ENCODE results near the gene EPHB2.
"Not testable (repeated sequence)": the region's sequence is repeated elsewhere in the genome, so short reads cannot be mapped to it uniquely, and the experiment has no call there.

EPHB2 gene

DNA sequence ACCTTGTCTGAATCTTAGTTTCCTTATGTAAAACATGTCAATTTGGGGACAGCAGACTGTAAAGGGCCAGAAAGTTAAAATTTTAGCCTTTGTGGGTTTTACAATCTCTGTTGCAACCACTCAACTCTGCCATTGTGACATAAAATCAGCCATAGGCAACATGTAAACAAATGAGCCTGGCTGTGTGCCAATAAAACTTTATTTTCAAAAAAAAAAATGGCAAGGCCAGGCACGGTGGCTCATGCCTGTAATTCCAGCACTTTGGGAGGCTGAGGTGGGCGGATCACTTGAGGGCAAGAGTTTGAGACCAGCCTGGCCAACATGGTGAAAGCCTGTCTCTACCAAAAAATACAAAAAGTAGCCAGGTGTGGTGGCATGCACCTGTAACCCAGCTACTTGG, 123.8 kb downstream of the EPHB2 start:
- not testable (repeated sequence) for H3K27me3 ChIP-seq (ENCODE audit: control insufficient read depth, insufficient read depth, low read length); H3K9me3 ChIP-seq (ENCODE audit: control insufficient read depth, low read length); H3K4me3 ChIP-seq (ENCODE audit: low read length); H3K36me3 ChIP-seq (ENCODE audit: control insufficient read depth, insufficient read depth, low read length); H3K9ac ChIP-seq (ENCODE audit: low read length)
- H3K4me1 ChIP-seq (ENCODE audit: control insufficient read depth, insufficient read depth, low read length), result peaks cover 15% of the 10 kb centered on the region

DNA sequence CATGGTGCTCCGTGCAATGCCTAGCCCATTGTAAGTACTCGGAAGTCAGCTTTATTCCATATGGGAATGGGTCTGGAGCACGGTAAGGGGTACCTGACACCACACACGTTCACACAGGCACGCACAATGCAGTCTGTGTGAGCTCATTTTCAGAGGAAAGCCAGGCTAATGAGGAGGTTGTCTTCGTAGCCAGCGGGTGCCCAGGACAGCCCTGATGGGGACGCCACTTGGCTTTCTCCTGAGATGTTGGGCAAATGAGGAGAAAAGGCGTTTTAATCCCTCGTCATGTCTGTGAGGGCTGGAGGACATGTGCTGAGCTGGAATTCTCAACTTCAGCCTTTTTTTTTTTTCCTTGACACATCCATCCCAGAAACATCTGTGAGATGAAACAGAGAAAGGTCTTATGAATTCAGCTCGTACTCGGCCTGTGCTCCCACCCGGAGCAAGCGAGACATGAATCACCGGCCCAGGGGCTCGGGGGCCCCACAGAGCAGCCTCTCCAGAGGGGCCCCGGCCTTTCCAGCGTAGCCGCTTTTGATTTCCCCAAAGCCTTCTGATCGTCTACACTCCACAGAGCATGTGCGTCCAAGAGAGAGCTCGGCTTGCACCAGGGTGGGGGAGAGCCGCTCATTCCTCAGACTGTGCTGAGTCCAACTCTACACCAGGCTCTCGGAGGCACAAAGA, 125.1 kb downstream of the EPHB2 start:
- no peaks in the 10 kb centered on the region for H3K36me3 ChIP-seq (ENCODE audit: control insufficient read depth, insufficient read depth, low read length)
- no peaks in the 10 kb centered on the region for H3K9me3 ChIP-seq (ENCODE audit: control insufficient read depth, low read length)
- no peaks in the 10 kb centered on the region for H3K27me3 ChIP-seq (ENCODE audit: control insufficient read depth, insufficient read depth, low read length)
- H3K4me3 ChIP-seq (ENCODE audit: low read length), result no peak overlapping the region
- no peak overlapping the region for H3K9ac ChIP-seq (ENCODE audit: low read length)
- H3K4me1 ChIP-seq (ENCODE audit: control insufficient read depth, insufficient read depth, low read length), result peaks cover 15% of the 10 kb centered on the region

DNA sequence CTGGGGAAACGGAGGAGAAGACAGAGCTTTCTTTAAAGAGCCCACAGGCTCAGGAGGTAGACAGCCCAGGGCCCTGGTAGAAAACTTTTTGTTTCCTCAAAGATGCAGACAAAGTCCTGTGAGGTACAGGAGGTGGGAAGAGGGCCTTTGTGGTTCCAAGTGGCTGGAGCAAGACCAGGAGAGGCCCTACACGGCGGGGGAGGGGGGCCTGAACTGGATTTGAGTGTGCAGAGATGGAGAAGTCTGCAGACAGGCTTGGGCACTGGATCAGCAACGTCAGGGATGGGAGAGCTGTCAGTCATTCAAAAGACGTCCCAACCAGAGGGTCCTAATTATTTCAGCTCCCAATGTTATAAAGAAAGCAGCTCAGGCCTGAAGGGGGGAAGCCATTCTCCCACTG, 126.2 kb downstream of the EPHB2 start:
- H3K9ac ChIP-seq (ENCODE audit: low read length), result no peak overlapping the region
- no peaks in the 10 kb centered on the region for H3K9me3 ChIP-seq (ENCODE audit: control insufficient read depth, low read length)
- peaks cover 10% of the 10 kb centered on the region for H3K4me1 ChIP-seq (ENCODE audit: control insufficient read depth, insufficient read depth, low read length)
- no peaks in the 10 kb centered on the region for H3K36me3 ChIP-seq (ENCODE audit: control insufficient read depth, insufficient read depth, low read length)
- no peaks in the 10 kb centered on the region for H3K27me3 ChIP-seq (ENCODE audit: control insufficient read depth, insufficient read depth, low read length)
- no peak overlapping the region for H3K4me3 ChIP-seq (ENCODE audit: low read length)

DNA sequence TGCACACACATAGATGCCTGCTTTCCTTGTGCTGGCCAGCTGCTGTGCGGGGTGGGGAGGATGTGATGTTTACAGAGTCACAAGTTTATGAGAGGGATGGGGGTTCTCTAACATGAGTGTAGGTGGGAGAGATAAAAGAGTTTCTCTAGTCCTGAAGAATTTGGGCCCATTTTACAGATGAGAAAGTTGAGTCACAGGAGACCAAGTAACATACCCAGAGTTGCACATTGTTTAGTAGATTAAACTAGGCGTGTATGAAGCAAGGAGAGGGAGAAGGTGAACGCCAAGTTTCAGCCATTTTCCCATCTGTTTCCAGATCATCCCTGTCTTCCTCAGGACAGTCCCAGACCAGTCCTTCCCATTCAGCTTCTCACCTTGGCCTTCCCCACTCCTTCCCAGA, 126.7 kb downstream of the EPHB2 start:
- H3K27me3 ChIP-seq (ENCODE audit: control insufficient read depth, insufficient read depth, low read length), result no peaks in the 10 kb centered on the region
- no peak overlapping the region for H3K9ac ChIP-seq (ENCODE audit: low read length)
- no peaks in the 10 kb centered on the region for H3K9me3 ChIP-seq (ENCODE audit: control insufficient read depth, low read length)
- no peak overlapping the region for H3K4me3 ChIP-seq (ENCODE audit: low read length)
- peaks cover 5% of the 10 kb centered on the region for H3K4me1 ChIP-seq (ENCODE audit: control insufficient read depth, insufficient read depth, low read length)
- no peaks in the 10 kb centered on the region for H3K36me3 ChIP-seq (ENCODE audit: control insufficient read depth, insufficient read depth, low read length)

DNA sequence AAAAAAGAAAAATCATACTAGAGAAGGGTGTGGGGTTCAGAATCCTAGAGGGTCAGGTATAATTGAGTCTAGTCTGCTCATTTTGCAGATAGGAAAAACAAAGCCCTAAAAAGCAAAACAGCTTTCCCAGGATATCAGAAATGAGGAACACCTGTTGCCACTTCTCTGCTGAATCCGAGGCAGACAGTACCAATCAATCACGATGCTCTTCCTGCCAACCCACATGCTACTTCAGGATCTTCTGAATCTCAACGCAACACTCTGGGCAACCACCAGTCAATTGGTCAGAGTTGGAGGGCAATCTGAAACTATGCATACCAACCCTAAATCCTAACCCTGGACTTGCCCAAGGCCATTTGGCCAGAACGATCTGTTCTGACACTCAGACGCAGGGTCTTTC, 128.3 kb downstream of the EPHB2 start:
- Histone ChIP-seq H3K4me3 (ENCODE audit: low read length) (no peak overlapping the region), H3K27me3 (ENCODE audit: control insufficient read depth, insufficient read depth, low read length) (no peaks in the 10 kb centered on the region), H3K9me3 (ENCODE audit: control insufficient read depth, low read length) (no peaks in the 10 kb centered on the region), H3K4me1 (ENCODE audit: control insufficient read depth, insufficient read depth, low read length) (no peaks in the 10 kb centered on the region), H3K36me3 (ENCODE audit: control insufficient read depth, insufficient read depth, low read length) (no peaks in the 10 kb centered on the region), H3K9ac (ENCODE audit: low read length) (no peak overlapping the region)

GRCh38 chr1:22839806-22840205, 129.2 kb downstream of the EPHB2 start:
- Histone ChIP-seq H3K9ac (ENCODE audit: low read length) (no peak overlapping the region), H3K4me3 (ENCODE audit: low read length) (no peak overlapping the region), H3K4me1 (ENCODE audit: control insufficient read depth, insufficient read depth, low read length) (no peaks in the 10 kb centered on the region), H3K9me3 (ENCODE audit: control insufficient read depth, low read length) (no peaks in the 10 kb centered on the region), H3K36me3 (ENCODE audit: control insufficient read depth, insufficient read depth, low read length) (no peaks in the 10 kb centered on the region), H3K27me3 (ENCODE audit: control insufficient read depth, insufficient read depth, low read length) (no peaks in the 10 kb centered on the region)

GRCh38 chr1:22841142-22841541, 130.5 kb downstream of the EPHB2 start:
- H3K4me1 ChIP-seq (ENCODE audit: control insufficient read depth, insufficient read depth, low read length), result no peaks in the 10 kb centered on the region
- no peak overlapping the region for H3K4me3 ChIP-seq (ENCODE audit: low read length)
- no peaks in the 10 kb centered on the region for H3K9me3 ChIP-seq (ENCODE audit: control insufficient read depth, low read length)
- no peaks in the 10 kb centered on the region for H3K36me3 ChIP-seq (ENCODE audit: control insufficient read depth, insufficient read depth, low read length)
- no peaks in the 10 kb centered on the region for H3K27me3 ChIP-seq (ENCODE audit: control insufficient read depth, insufficient read depth, low read length)
- H3K9ac ChIP-seq (ENCODE audit: low read length), result no peak overlapping the region

- Histone ChIP-seq H3K9me3 (ENCODE audit: control insufficient read depth, low read length) (no peaks in the 10 kb centered on the region), H3K9ac (ENCODE audit: low read length) (no peak overlapping the region), H3K27me3 (ENCODE audit: control insufficient read depth, insufficient read depth, low read length) (no peaks in the 10 kb centered on the region), H3K4me3 (ENCODE audit: low read length) (no peak overlapping the region), H3K36me3 (ENCODE audit: control insufficient read depth, insufficient read depth, low read length) (no peaks in the 10 kb centered on the region), H3K4me1 (ENCODE audit: control insufficient read depth, insufficient read depth, low read length) (no peaks in the 10 kb centered on the region)
Measured at GRCh38 chr1:22841860-22842281, 131.2 kb downstream of the EPHB2 start.

GRCh38 chr1:22843441-22844183, 133.0 kb downstream of the EPHB2 start:
- not testable (repeated sequence) for H3K9me3 ChIP-seq (ENCODE audit: control insufficient read depth, low read length); H3K4me3 ChIP-seq (ENCODE audit: low read length); H3K36me3 ChIP-seq (ENCODE audit: control insufficient read depth, insufficient read depth, low read length); H3K9ac ChIP-seq (ENCODE audit: low read length); H3K4me1 ChIP-seq (ENCODE audit: control insufficient read depth, insufficient read depth, low read length); H3K27me3 ChIP-seq (ENCODE audit: control insufficient read depth, insufficient read depth, low read length)

DNA sequence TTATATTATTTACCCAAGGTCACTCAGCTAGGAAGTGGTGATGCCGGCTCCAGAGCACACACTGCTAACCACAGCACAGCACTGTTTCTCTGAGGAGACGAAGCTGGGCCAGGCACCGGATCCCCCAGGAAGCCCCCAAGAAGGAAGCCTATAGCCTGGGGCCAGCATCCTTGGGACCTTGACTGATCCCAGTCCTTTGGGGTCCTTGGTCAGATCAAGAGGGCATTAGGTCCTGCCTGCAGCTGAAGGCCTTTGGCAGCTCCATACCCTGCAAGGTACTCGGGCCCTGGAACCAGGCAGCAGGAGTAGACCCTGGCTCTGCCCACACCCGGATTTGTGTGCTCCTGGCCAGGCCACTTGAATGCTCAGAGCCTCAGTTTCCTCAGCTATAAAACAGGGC, 134.0 kb downstream of the EPHB2 start:
- no peak overlapping the region for H3K9ac ChIP-seq (ENCODE audit: low read length)
- no peaks in the 10 kb centered on the region for H3K36me3 ChIP-seq (ENCODE audit: control insufficient read depth, insufficient read depth, low read length)
- H3K9me3 ChIP-seq (ENCODE audit: control insufficient read depth, low read length), result no peaks in the 10 kb centered on the region
- no peaks in the 10 kb centered on the region for H3K4me1 ChIP-seq (ENCODE audit: control insufficient read depth, insufficient read depth, low read length)
- H3K4me3 ChIP-seq (ENCODE audit: low read length), result no peak overlapping the region
- no peaks in the 10 kb centered on the region for H3K27me3 ChIP-seq (ENCODE audit: control insufficient read depth, insufficient read depth, low read length)

DNA sequence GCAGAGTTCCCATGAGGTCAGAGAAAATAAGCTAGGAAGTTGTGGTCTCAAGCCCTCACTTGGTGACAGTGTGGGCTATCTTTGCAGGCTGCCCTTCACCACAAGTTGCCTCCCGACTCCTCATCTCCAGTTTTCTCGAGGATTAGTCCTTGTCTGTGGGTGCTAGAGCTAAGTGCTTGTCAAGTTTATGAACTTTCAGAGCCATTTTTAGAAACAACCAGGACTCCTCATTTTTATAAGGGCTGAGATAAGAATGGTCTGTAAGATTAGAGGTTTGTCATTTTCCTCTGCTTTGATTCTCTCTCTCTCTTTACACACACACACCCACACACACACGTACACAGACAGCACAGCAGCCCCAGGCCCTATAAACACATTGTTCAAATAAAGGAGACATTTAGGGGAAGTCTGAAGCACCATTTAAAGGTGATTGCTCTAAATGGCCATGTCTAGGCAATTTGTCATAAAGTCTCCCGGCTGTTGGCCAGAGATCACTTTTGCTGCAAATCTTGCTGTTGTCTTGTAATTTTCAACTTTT, 134.8 kb downstream of the EPHB2 start:
- Histone ChIP-seq H3K9me3 (ENCODE audit: control insufficient read depth, low read length) (no peaks in the 10 kb centered on the region), H3K4me3 (ENCODE audit: low read length) (no peak overlapping the region), H3K4me1 (ENCODE audit: control insufficient read depth, insufficient read depth, low read length) (no peaks in the 10 kb centered on the region), H3K36me3 (ENCODE audit: control insufficient read depth, insufficient read depth, low read length) (no peaks in the 10 kb centered on the region), H3K27me3 (ENCODE audit: control insufficient read depth, insufficient read depth, low read length) (no peaks in the 10 kb centered on the region), H3K9ac (ENCODE audit: low read length) (no peak overlapping the region)

DNA sequence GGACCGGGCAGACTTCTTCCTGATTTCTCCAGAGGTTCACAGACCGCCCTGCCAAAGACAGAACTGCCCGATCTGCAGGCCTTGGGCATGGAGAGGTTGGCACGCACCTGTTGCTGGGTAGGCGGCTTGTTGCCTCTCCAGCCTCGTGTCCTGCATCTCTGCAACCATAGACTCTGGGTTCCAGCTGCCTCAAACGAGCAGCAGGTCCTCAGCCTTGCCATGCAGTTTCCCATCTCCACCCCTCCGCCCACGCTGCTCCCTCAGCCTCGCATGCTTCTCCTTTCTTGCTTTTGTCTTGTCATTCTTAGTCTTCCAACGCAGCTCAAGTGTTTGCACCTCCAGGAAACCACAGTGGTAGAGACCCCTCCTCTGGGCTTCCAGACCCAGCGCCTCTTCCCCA, 135.8 kb downstream of the EPHB2 start:
- Histone ChIP-seq H3K4me1 (ENCODE audit: control insufficient read depth, insufficient read depth, low read length) (no peaks in the 10 kb centered on the region), H3K36me3 (ENCODE audit: control insufficient read depth, insufficient read depth, low read length) (no peaks in the 10 kb centered on the region), H3K9me3 (ENCODE audit: control insufficient read depth, low read length) (no peaks in the 10 kb centered on the region), H3K27me3 (ENCODE audit: control insufficient read depth, insufficient read depth, low read length) (no peaks in the 10 kb centered on the region), H3K4me3 (ENCODE audit: low read length) (no peak overlapping the region), H3K9ac (ENCODE audit: low read length) (no peak overlapping the region)
